ENCODE measurements around the gene MFAP5.
"Not testable (repeated sequence)": the region's sequence is repeated elsewhere in the genome, so short reads cannot be mapped to it uniquely, and the experiment has no call there.

Gene MFAP5

GRCh38 chr12:8655421-8655820, 7.2 kb downstream of the MFAP5 start:
- H3K4me1 Mint-ChIP-seq (ENCODE audit: low read depth), result no peaks in the 10 kb centered on the region
- H3K36me3 Mint-ChIP-seq (ENCODE audit: low read depth), result no peaks in the 10 kb centered on the region
- H3K4me3 Mint-ChIP-seq, result no peak overlapping the region
- no peaks in the 10 kb centered on the region for H3K9me3 Mint-ChIP-seq
- no peak overlapping the region for H3K27ac Mint-ChIP-seq
- peaks cover 22% of the 10 kb centered on the region for H3K27me3 Mint-ChIP-seq

- no peaks in the 10 kb centered on the region for H3K9me3 Mint-ChIP-seq
- peaks cover 29% of the 10 kb centered on the region for H3K27me3 Mint-ChIP-seq
- H3K4me1 Mint-ChIP-seq (ENCODE audit: low read depth), result peaks cover 42% of the 10 kb centered on the region
- H3K4me3 Mint-ChIP-seq, result peak overlapping the region; percentile 38
- peak overlapping the region; percentile 73 for H3K27ac Mint-ChIP-seq
- no peaks in the 10 kb centered on the region for H3K36me3 Mint-ChIP-seq (ENCODE audit: low read depth)
Measured at GRCh38 chr12:8648576-8649205, 13.9 kb downstream of the MFAP5 start.

- no peak overlapping the region for H3K4me3 Mint-ChIP-seq
- no peaks in the 10 kb centered on the region for H3K9me3 Mint-ChIP-seq
- no peaks in the 10 kb centered on the region for H3K36me3 Mint-ChIP-seq (ENCODE audit: low read depth)
- H3K27ac Mint-ChIP-seq, result peak overlapping the region; percentile 39
- peaks cover 45% of the 10 kb centered on the region for H3K4me1 Mint-ChIP-seq (ENCODE audit: low read depth)
- H3K27me3 Mint-ChIP-seq, result peaks cover 26% of the 10 kb centered on the region
Measured at GRCh38 chr12:8647968-8648367, 14.7 kb downstream of the MFAP5 start.

GRCh38 chr12:8644345-8645248, 18.0 kb downstream of the MFAP5 start:
- no peaks in the 10 kb centered on the region for H3K9me3 Mint-ChIP-seq
- peak overlapping the region; percentile 73 for H3K27ac Mint-ChIP-seq
- peaks cover 4% of the 10 kb centered on the region for H3K27me3 Mint-ChIP-seq
- H3K4me1 Mint-ChIP-seq (ENCODE audit: low read depth), result peaks cover 45% of the 10 kb centered on the region
- H3K4me3 Mint-ChIP-seq, result peak overlapping the region; percentile 48
- no peaks in the 10 kb centered on the region for H3K36me3 Mint-ChIP-seq (ENCODE audit: low read depth)

GRCh38 chr12:8642775-8643174, 19.9 kb downstream of the MFAP5 start:
- Mint-ChIP-seq H3K27ac (no peak overlapping the region), H3K4me3 (no peak overlapping the region), H3K27me3 (no peaks in the 10 kb centered on the region), H3K4me1 (ENCODE audit: low read depth) (peaks cover 28% of the 10 kb centered on the region), H3K36me3 (ENCODE audit: low read depth) (no peaks in the 10 kb centered on the region), H3K9me3 (no peaks in the 10 kb centered on the region)

GRCh38 chr12:8639936-8640335, 22.7 kb downstream of the MFAP5 start:
- Mint-ChIP-seq H3K27me3 (no peaks in the 10 kb centered on the region), H3K4me3 (no peak overlapping the region), H3K4me1 (ENCODE audit: low read depth) (peaks cover 16% of the 10 kb centered on the region), H3K9me3 (no peaks in the 10 kb centered on the region), H3K27ac (no peak overlapping the region), H3K36me3 (ENCODE audit: low read depth) (no peaks in the 10 kb centered on the region)

GRCh38 chr12:8638951-8639350, 23.7 kb downstream of the MFAP5 start:
- Mint-ChIP-seq H3K36me3 (ENCODE audit: low read depth) (no peaks in the 10 kb centered on the region), H3K4me1 (ENCODE audit: low read depth) (peaks cover 6% of the 10 kb centered on the region), H3K27ac (no peak overlapping the region), H3K27me3 (no peaks in the 10 kb centered on the region), H3K9me3 (no peaks in the 10 kb centered on the region), H3K4me3 (no peak overlapping the region)

- Mint-ChIP-seq H3K4me1 (ENCODE audit: low read depth) (no peaks in the 10 kb centered on the region), H3K4me3 (no peak overlapping the region), H3K9me3 (no peaks in the 10 kb centered on the region), H3K27ac (no peak overlapping the region), H3K36me3 (ENCODE audit: low read depth) (no peaks in the 10 kb centered on the region), H3K27me3 (no peaks in the 10 kb centered on the region)
Measured at GRCh38 chr12:8637666-8638065, 25.0 kb downstream of the MFAP5 start.

GRCh38 chr12:8637244-8637643, 25.4 kb downstream of the MFAP5 start:
- H3K4me1 Mint-ChIP-seq (ENCODE audit: low read depth), result no peaks in the 10 kb centered on the region
- no peak overlapping the region for H3K27ac Mint-ChIP-seq
- H3K36me3 Mint-ChIP-seq (ENCODE audit: low read depth), result no peaks in the 10 kb centered on the region
- no peaks in the 10 kb centered on the region for H3K27me3 Mint-ChIP-seq
- H3K9me3 Mint-ChIP-seq, result no peaks in the 10 kb centered on the region
- no peak overlapping the region for H3K4me3 Mint-ChIP-seq

GRCh38 chr12:8636581-8636980, 26.0 kb downstream of the MFAP5 start:
- Mint-ChIP-seq H3K27me3 (no peaks in the 10 kb centered on the region), H3K36me3 (ENCODE audit: low read depth) (no peaks in the 10 kb centered on the region), H3K9me3 (no peaks in the 10 kb centered on the region), H3K4me3 (no peak overlapping the region), H3K4me1 (ENCODE audit: low read depth) (no peaks in the 10 kb centered on the region), H3K27ac (no peak overlapping the region)

- H3K27me3 Mint-ChIP-seq; H3K36me3 Mint-ChIP-seq (ENCODE audit: low read depth); H3K27ac Mint-ChIP-seq; H3K9me3 Mint-ChIP-seq; H3K4me3 Mint-ChIP-seq; H3K4me1 Mint-ChIP-seq (ENCODE audit: low read depth): not testable (repeated sequence)
Measured at GRCh38 chr12:8636007-8636346, 26.6 kb downstream of the MFAP5 start.

- H3K36me3 Mint-ChIP-seq (ENCODE audit: low read depth); H3K9me3 Mint-ChIP-seq; H3K27ac Mint-ChIP-seq; H3K4me1 Mint-ChIP-seq (ENCODE audit: low read depth); H3K27me3 Mint-ChIP-seq; H3K4me3 Mint-ChIP-seq: not testable (repeated sequence)
Measured at GRCh38 chr12:8635342-8636006, 27.2 kb downstream of the MFAP5 start.

GRCh38 chr12:8630131-8630530, 32.5 kb downstream of the MFAP5 start:
- H3K4me3 Mint-ChIP-seq, result no peak overlapping the region

GRCh38 chr12:8629486-8630033, 33.1 kb downstream of the MFAP5 start:
- H3K27ac Mint-ChIP-seq, result peak overlapping the region; percentile 22
- H3K4me1 Mint-ChIP-seq (ENCODE audit: low read depth), result peaks cover 9% of the 10 kb centered on the region
- no peaks in the 10 kb centered on the region for H3K27me3 Mint-ChIP-seq
- no peaks in the 10 kb centered on the region for H3K9me3 Mint-ChIP-seq
- no peaks in the 10 kb centered on the region for H3K36me3 Mint-ChIP-seq (ENCODE audit: low read depth)
- H3K4me3 Mint-ChIP-seq, result no peak overlapping the region

More at GRCh38 chr12:8630131-8630530, 32.5 kb downstream of the MFAP5 start:
- Mint-ChIP-seq H3K27ac (no peak overlapping the region), H3K4me1 (ENCODE audit: low read depth) (peaks cover 9% of the 10 kb centered on the region), H3K36me3 (ENCODE audit: low read depth) (no peaks in the 10 kb centered on the region), H3K9me3 (no peaks in the 10 kb centered on the region), H3K27me3 (no peaks in the 10 kb centered on the region)

- Mint-ChIP-seq H3K36me3 (ENCODE audit: low read depth) (no peaks in the 10 kb centered on the region), H3K9me3 (no peaks in the 10 kb centered on the region), H3K27ac (no peak overlapping the region), H3K27me3 (no peaks in the 10 kb centered on the region), H3K4me1 (ENCODE audit: low read depth) (peaks cover 9% of the 10 kb centered on the region), H3K4me3 (no peak overlapping the region)
Measured at GRCh38 chr12:8628731-8629130, 33.9 kb downstream of the MFAP5 start.

Data from stimulated activated naive CD8-positive, alpha-beta T cell treated with anti-CD3 and anti-CD28 coated beads, Interleukin-15, Interleukin-2, amounts not matched to agents 100 ng/mL and 50 ng/mL, for 24 hours (primary cell).